ENCODE results near the gene DXO. TPM values are rescaled to one million over a fixed set of nuclear protein-coding genes. Genes with fewer than 3 reads are reported as not detected.

DXO gene
- total and polyA plus RNA-seq, 2 of the 13 experiments (the other 11 are each of a cell fraction or from before 2014, with no cell fraction given): 18.6 to 26.2 TPM

DNA sequence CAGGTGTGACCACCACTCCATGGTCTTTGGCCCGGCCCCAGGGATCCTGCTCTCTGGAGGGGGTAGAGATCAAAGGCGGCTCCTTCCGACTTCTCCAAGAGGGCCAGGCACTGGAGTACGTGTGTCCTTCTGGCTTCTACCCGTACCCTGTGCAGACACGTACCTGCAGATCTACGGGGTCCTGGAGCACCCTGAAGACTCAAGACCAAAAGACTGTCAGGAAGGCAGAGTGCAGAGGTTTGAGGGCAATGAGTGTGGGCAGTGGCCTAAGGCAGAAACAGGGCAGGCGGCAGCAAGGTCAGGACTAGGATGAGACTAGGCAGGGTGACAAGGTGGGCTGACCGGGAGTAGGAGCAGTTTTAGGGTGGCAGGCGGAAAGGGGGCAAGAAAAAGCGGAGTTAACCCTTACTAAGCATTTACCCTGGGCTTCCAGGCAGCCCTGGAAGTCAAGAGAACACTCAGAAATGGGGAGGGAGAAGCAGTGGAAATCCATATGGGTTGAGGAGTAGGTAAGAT, 25.5 kb downstream of the DXO start (continued):
- TF ChIP-seq POLR2AphosphoS5 (IDR thresholded peaks at IDR 0.05; ENCODE audit: low read depth, low read length) (no peak), TCF12 (IDR thresholded peaks at IDR 0.05) (no peak), TCF12 (CRISPR knock-in tag; IDR thresholded peaks at IDR 0.05) (no peak), ZNF737 (CRISPR knock-in tag; IDR thresholded peaks at IDR 0.05; ENCODE audit: borderline replicate concordance) (0 out of 2 replicates have a peak, but pooled peaks have one; percentile 95), SP1 (IDR thresholded peaks at IDR 0.05) (no peak), SP1 (CRISPR knock-in tag; IDR thresholded peaks at IDR 0.05) (no peak), ZNF878 (CRISPR knock-in tag; IDR thresholded peaks at IDR 0.05) (no peak), BRF2 (CRISPR knock-in tag; IDR thresholded peaks at IDR 0.05) (no peak), SNAPC4 (CRISPR knock-in tag; IDR thresholded peaks at IDR 0.05) (0 out of 2 replicates have a peak, but pooled peaks have one; percentile 39), CBX1 (IDR thresholded peaks at IDR 0.05; ENCODE audit: low read depth) (no peak), ZNF235 (CRISPR knock-in tag; IDR thresholded peaks at IDR 0.05; ENCODE audit: borderline replicate concordance) (peak; percentile 58; the same call in 1 of the 2 replicates), NFIC (IDR thresholded peaks at IDR 0.05; ENCODE audit: low read length) (no peak), ESRRA (CRISPR knock-in tag; IDR thresholded peaks at IDR 0.05; ENCODE audit: low read depth) (peak; percentile 28; the same call in 1 of the 2 replicates), SP5 (CRISPR knock-in tag; IDR thresholded peaks at IDR 0.05; ENCODE audit: borderline replicate concordance, low read depth) (no peak), RAD51 (IDR thresholded peaks at IDR 0.05; ENCODE audit: borderline replicate concordance) (no peak), ZNF615 (CRISPR knock-in tag; IDR thresholded peaks at IDR 0.05; ENCODE audit: borderline replicate concordance) (no peak), GABPA (IDR thresholded peaks at IDR 0.05; ENCODE audit: low read depth, low read length) (no peak), GABPA (CRISPR knock-in tag; IDR thresholded peaks at IDR 0.05; ENCODE audit: low read depth) (no peak)
- TF ChIP-seq, protein P1, sequence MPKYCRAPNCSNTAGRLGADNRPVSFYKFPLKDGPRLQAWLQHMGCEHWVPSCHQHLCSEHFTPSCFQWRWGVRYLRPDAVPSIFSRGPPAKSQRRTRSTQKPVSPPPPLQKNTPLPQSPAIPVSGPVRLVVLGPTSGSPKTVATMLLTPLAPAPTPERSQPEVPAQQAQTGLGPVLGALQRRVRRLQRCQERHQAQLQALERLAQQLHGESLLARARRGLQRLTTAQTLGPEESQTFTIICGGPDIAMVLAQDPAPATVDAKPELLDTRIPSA (CRISPR knock-in tag; IDR thresholded peaks at IDR 0.05; ENCODE audit: borderline replicate concordance): no peak
- TF ChIP-seq, protein P2, sequence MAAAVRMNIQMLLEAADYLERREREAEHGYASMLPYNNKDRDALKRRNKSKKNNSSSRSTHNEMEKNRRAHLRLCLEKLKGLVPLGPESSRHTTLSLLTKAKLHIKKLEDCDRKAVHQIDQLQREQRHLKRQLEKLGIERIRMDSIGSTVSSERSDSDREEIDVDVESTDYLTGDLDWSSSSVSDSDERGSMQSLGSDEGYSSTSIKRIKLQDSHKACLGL (CRISPR knock-in tag; IDR thresholded peaks at IDR 0.05): peak; percentile 44; the same call in 1 of the 2 replicates
- TF ChIP-seq, protein P3, sequence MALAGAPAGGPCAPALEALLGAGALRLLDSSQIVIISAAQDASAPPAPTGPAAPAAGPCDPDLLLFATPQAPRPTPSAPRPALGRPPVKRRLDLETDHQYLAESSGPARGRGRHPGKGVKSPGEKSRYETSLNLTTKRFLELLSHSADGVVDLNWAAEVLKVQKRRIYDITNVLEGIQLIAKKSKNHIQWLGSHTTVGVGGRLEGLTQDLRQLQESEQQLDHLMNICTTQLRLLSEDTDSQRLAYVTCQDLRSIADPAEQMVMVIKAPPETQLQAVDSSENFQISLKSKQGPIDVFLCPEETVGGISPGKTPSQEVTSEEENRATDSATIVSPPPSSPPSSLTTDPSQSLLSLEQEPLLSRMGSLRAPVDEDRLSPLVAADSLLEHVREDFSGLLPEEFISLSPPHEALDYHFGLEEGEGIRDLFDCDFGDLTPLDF (CRISPR knock-in tag; IDR thresholded peaks at IDR 0.05): no peak
- TF ChIP-seq, protein P4, sequence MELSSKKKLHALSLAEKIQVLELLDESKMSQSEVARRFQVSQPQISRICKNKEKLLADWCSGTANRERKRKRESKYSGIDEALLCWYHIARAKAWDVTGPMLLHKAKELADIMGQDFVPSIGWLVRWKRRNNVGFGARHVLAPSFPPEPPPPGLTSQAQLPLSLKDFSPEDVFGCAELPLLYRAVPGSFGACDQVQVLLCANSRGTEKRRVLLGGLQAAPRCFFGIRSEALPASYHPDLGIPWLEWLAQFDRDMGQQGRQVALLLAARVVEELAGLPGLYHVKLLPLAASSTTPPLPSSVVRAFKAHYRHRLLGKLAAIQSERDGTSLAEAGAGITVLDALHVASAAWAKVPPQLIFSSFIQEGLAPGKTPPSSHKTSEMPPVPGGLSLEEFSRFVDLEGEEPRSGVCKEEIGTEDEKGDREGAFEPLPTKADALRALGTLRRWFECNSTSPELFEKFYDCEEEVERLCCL (CRISPR knock-in tag; IDR thresholded peaks at IDR 0.05; ENCODE audit: borderline replicate concordance): 0 out of 2 replicates have a peak, but pooled peaks have one; percentile 7

Data from HepG2 (cell line).